ENCODE data around the gene NDST4.

NDST4 gene

DNA sequence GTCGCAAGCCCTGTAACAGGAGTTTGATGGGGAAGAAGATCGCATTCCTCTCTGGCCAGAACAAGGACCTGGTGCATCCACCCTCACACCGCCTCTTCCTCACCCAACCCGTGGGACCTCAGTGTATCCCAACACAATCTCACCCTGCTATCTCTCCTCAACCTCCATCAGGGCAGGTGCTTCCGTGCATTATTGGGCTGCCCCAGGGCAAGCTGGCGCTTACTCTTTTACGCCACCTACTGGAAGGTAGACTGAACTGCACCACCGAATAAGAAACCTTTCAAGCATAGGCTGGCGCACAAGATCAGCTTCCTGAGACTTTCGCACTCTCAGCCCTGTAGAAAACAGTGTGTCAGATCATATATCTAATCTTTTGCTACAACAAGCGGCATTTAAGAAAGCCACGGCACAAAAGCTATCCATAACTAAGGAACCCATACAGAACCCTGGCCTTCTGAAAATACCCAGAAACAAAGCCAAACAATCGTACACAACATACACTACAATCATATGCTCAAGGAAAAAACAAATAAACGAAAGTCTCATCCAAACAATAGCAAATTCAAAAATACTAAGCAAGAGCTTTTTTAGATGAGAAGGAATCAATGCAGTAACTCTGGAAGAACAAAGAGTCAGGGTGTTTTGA is 305.5 kb downstream of the NDST4 start:
- Histone ChIP-seq H3K27ac (replicated peaks) (no peak overlapping the region), H3K4me3 (replicated peaks; ENCODE audit: insufficient read depth, low read length) (no peak overlapping the region), H3K27me3 (ENCODE audit: insufficient read depth, poor library complexity, severe bottlenecking) (no peaks in the 10 kb centered on the region)
- no peak for TF ChIP-seq REST (IDR thresholded peaks at IDR 0.05; ENCODE audit: insufficient replicate concordance, low read depth)
- TF ChIP-seq, protein P1, sequence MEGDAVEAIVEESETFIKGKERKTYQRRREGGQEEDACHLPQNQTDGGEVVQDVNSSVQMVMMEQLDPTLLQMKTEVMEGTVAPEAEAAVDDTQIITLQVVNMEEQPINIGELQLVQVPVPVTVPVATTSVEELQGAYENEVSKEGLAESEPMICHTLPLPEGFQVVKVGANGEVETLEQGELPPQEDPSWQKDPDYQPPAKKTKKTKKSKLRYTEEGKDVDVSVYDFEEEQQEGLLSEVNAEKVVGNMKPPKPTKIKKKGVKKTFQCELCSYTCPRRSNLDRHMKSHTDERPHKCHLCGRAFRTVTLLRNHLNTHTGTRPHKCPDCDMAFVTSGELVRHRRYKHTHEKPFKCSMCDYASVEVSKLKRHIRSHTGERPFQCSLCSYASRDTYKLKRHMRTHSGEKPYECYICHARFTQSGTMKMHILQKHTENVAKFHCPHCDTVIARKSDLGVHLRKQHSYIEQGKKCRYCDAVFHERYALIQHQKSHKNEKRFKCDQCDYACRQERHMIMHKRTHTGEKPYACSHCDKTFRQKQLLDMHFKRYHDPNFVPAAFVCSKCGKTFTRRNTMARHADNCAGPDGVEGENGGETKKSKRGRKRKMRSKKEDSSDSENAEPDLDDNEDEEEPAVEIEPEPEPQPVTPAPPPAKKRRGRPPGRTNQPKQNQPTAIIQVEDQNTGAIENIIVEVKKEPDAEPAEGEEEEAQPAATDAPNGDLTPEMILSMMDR (IDR thresholded peaks at IDR 0.05; ENCODE audit: insufficient read depth, low read length): peak; percentile 82
- DNase-seq (ENCODE audit: low read depth in 1 of 2, low spot score in 1 of 2): peak in 1 of 2 experiments; percentile 32

DNA sequence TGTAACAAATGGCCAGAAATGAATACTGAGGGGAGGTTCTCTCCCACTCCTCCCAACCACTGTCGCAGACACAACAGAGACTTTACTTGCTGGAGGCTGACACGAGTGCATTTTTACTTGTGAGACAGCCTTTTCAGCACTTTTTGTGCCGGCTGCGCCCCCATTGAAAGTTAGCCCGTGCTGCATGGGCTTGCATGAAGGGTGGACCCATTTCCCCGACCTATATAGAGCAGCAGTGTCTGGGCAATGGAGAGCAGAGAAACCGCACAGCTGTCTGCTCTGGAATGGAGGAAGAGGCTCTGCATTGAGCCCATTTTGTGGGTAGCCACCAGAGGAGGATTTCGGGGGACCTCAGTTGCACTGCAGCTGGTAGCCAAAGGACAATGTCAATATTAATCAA is 306.1 kb downstream of the NDST4 start:
- no peaks in the 10 kb centered on the region for H3K27me3 ChIP-seq (ENCODE audit: insufficient read depth, poor library complexity, severe bottlenecking)
- no peak for DNase-seq (ENCODE audit: low read depth in 1 of 2, low spot score in 1 of 2)
- H3K27ac ChIP-seq (replicated peaks): no peak overlapping the region
- no peak overlapping the region for H3K4me3 ChIP-seq (replicated peaks; ENCODE audit: insufficient read depth, low read length)
- TF ChIP-seq REST (IDR thresholded peaks at IDR 0.05; ENCODE audit: insufficient replicate concordance, low read depth): no peak
- no peak for TF ChIP-seq SPI1 (IDR thresholded peaks at IDR 0.05; ENCODE audit: borderline replicate concordance, low read depth)
- TF ChIP-seq, protein P1 (IDR thresholded peaks at IDR 0.05; ENCODE audit: insufficient read depth, low read length): no peak
- no peak for TF ChIP-seq GABPA (IDR thresholded peaks at IDR 0.05; ENCODE audit: low read depth)
- no peak for TF ChIP-seq POLR2AphosphoS5 (IDR thresholded peaks at IDR 0.05; ENCODE audit: low read depth)

- no peaks in the 10 kb centered on the region for H3K27me3 ChIP-seq (ENCODE audit: insufficient read depth, poor library complexity, severe bottlenecking)
- DNase-seq (ENCODE audit: low read depth in 1 of 2, low spot score in 1 of 2): no peak
- TF ChIP-seq REST (IDR thresholded peaks at IDR 0.05; ENCODE audit: insufficient replicate concordance, low read depth) (no peak), POLR2AphosphoS5 (IDR thresholded peaks at IDR 0.05; ENCODE audit: low read depth) (no peak), SPI1 (IDR thresholded peaks at IDR 0.05; ENCODE audit: borderline replicate concordance, low read depth) (no peak), GABPA (IDR thresholded peaks at IDR 0.05; ENCODE audit: low read depth) (no peak)
- TF ChIP-seq, protein P1 (IDR thresholded peaks at IDR 0.05; ENCODE audit: insufficient read depth, low read length): no peak
- H3K27ac ChIP-seq (replicated peaks): no peak overlapping the region
- no peak overlapping the region for H3K4me3 ChIP-seq (replicated peaks; ENCODE audit: insufficient read depth, low read length)
Measured at GRCh38 chr4:114791976-114792375, 321.4 kb downstream of the NDST4 start.
